Motor neuron (in vitro differentiated cells): ENCODE results near the gene HOXC13. TPM values are rescaled to one million over a fixed set of nuclear protein-coding genes. Genes with fewer than 3 reads are reported as not detected.
A peak's percentile ranks its signal among the peaks of the same experiment; 100 is the strongest.

Experiments used
- ATAC-seq, 8 experiments: fragments of 200-7000 bp; cut with Tn5 transposase; replicated peaks in 6 of 8; 2 replicates each; pipeline ENCODE4 v1.8.0; 2021; ENCODE audit warnings: mild to moderate bottlenecking in 8 of 8, moderate library complexity in 8 of 8
- H3K27ac ChIP-seq, 2 donors: fragments of 250-450 bp; sonication (Bioruptor Pico); 2 replicates each; pipeline ENCODE4 v1.9.0; 2021; ENCODE audit warnings: antibody characterized with exemption in 2 of 2, mild to moderate bottlenecking in 2 of 2, moderate library complexity in 1 of 2
- H3K4me1 ChIP-seq, 2 donors: fragments of 250-450 bp; sonication (Bioruptor Pico); replicated peaks in 1 of 2; 2 replicates each; pipeline ENCODE4 v1.6.1; 2021; ENCODE audit warnings: antibody characterized with exemption in 2 of 2, mild to moderate bottlenecking in 2 of 2, moderate library complexity in 1 of 2
- H3K4me3 ChIP-seq, 5 donors: fragments of 250-450 bp; sonication (Bioruptor Pico); 2 replicates each; pipeline ENCODE4 v1.9.0; 2021; ENCODE audit warnings: antibody characterized with exemption in 5 of 5, mild to moderate bottlenecking in 5 of 5, moderate library complexity in 4 of 5
- WGBS, 10 experiments: fragments of 450-650 bp; shearing (Covaris generic); methylation state at CpG; one replicate each; pipeline ENCODE4 v1.0.0; 2022; 5-methylcytosine and 5-hydroxymethylcytosine counted together
- in situ Hi-C, 9 experiments: fragments of 400-800 bp; cut with MboI; loops; one replicate each; pipeline ENCODE4 v1.15.0; 2021; ENCODE audit warnings: low sequenced_read_pairs in 9 of 9, low pct_unique_long_range_greater_than_20kb in 2 of 9; ENCODE audit not compliant: unreplicated experiment in 9 of 9
- total RNA-seq, 8 experiments: library from RNA; unstranded; fragments of 300-600 nt; gene quantifications; 2 replicates each; pipeline versions ENCODE4 v1.2.3 to v1.2.4, GENCODE V29; 2022

Gene HOXC13
- total RNA-seq, 8 experiments from 2014 or later: 0.05 to 4.7 (median 0.38) TPM; not detected in 2

GRCh38 chr12:53942467-53942997, 3.9 kb downstream of the HOXC13 start:
- no peak for ATAC-seq
- no peak overlapping the region for H3K4me3 ChIP-seq
- 0 to 60% (median 41%) methylated on average over 1 of the region's 2 CpGs; no CpG with 5 or more reads in 6 of the 10 experiments for WGBS, 10 experiments
- in situ Hi-C loops: loop anchor here in 3 of 9 experiments (25.0 kb wide), 3 partner anchors 130 to 180 kb away; partner anchors contain the start of gene CISTR (in 1 of the 3)
- no peak overlapping the region for H3K27ac ChIP-seq
- H3K4me1 ChIP-seq: no peaks in the 10 kb centered on the region

- in situ Hi-C loops: loop anchor here in 3 of 9 experiments (25.0 kb wide), 3 partner anchors 132 to 182 kb away; partner anchors contain the start of gene CISTR (in 1 of the 3)
Observed at GRCh38 chr12:53944209-53944608, 5.6 kb downstream of the HOXC13 start.

GRCh38 chr12:53944907-53945847, 6.5 kb downstream of the HOXC13 start:
- Histone ChIP-seq H3K4me3 (no peak overlapping the region), H3K4me1 (no peaks in the 10 kb centered on the region), H3K27ac (no peak overlapping the region)
- ATAC-seq: peak in 2 of 8 experiments; percentile 20 to 60
- in situ Hi-C loops: loop anchor here in 3 of 9 experiments (25.0 kb wide), 3 partner anchors 133 to 183 kb away; partner anchors contain the start of gene CISTR (in 1 of the 3)
- 7 to 66% (median 13%) methylated on average over 1 to 38 of the region's 51 CpGs; no CpG with 5 or more reads in 2 of the 10 experiments for WGBS, 10 experiments

More at GRCh38 chr12:53944209-53944608, 5.6 kb downstream of the HOXC13 start:
- Histone ChIP-seq H3K4me3 (no peak overlapping the region), H3K27ac (no peak overlapping the region), H3K4me1 (no peaks in the 10 kb centered on the region)
- ATAC-seq: no peak
- 0 to 80% (median 14%) methylated on average over 1 to 2 of the region's 4 CpGs; no CpG with 5 or more reads in 1 of the 10 experiments for WGBS, 10 experiments

- no peaks in the 10 kb centered on the region for H3K4me1 ChIP-seq
- H3K27ac ChIP-seq: no peak overlapping the region
- no peak overlapping the region for H3K4me3 ChIP-seq
- in situ Hi-C loops: loop anchor here in 3 of 9 experiments (25.0 kb wide), 3 partner anchors 135 to 185 kb away; partner anchors contain the start of gene CISTR (in 1 of the 3)
- ATAC-seq: peak in 3 of 8 experiments; percentile 48 to 63 (median 59)
Observed at GRCh38 chr12:53947743-53948142, 9.1 kb downstream of the HOXC13 start.

- no peaks in the 10 kb centered on the region for H3K4me1 ChIP-seq
- peak in 1 of 8 experiments; percentile 32 for ATAC-seq
- WGBS, 10 experiments: 33 to 100% (median 48%) methylated on average over 1 to 4 of the region's 9 CpGs; no CpG with 5 or more reads in 2 of the 10 experiments
- no peak overlapping the region for H3K27ac ChIP-seq
- in situ Hi-C loops: loop anchor here in 3 of 9 experiments (25.0 kb wide), 3 partner anchors 137 to 187 kb away; partner anchors contain the start of gene CISTR (in 1 of the 3)
- no peak overlapping the region for H3K4me3 ChIP-seq
Observed at GRCh38 chr12:53948650-53949593, 10.3 kb downstream of the HOXC13 start.

GRCh38 chr12:53949631-53950436, 11.2 kb downstream of the HOXC13 start:
- ATAC-seq: no peak
- 20% methylated on average over 1 of the region's 34 CpGs; no CpG with 5 or more reads in 9 of the 10 experiments for WGBS, 10 experiments
- no peaks in the 10 kb centered on the region for H3K4me1 ChIP-seq
- in situ Hi-C loops: loop anchor here in 3 of 9 experiments (25.0 kb wide), 3 partner anchors 138 to 188 kb away; partner anchors contain the start of gene CISTR (in 1 of the 3)
- H3K27ac ChIP-seq: no peak overlapping the region
- H3K4me3 ChIP-seq: no peak overlapping the region

- in situ Hi-C loops: no loop called here
- H3K27ac ChIP-seq: no peak overlapping the region
- H3K4me1 ChIP-seq: no peaks in the 10 kb centered on the region
- H3K4me3 ChIP-seq: no peak overlapping the region
- 0 to 23% (median 12%) methylated on average over 2 to 6 of the region's 10 CpGs; no CpG with 5 or more reads in 4 of the 10 experiments for WGBS, 10 experiments
- ATAC-seq: peak in 2 of 8 experiments; percentile 6 to 13
Observed at GRCh38 chr12:53950437-53950773, 11.8 kb downstream of the HOXC13 start.

- 0 to 27% (median 10%) methylated on average over 3 to 20 of the region's 34 CpGs; no CpG with 5 or more reads in 5 of the 10 experiments for WGBS, 10 experiments
- Histone ChIP-seq H3K27ac (no peak overlapping the region), H3K4me3 (no peak overlapping the region), H3K4me1 (no peaks in the 10 kb centered on the region)
- in situ Hi-C loops: no loop called here
- ATAC-seq: no peak
Observed at GRCh38 chr12:53950789-53951576, 12.4 kb downstream of the HOXC13 start.

- ATAC-seq: no peak
- WGBS, 10 experiments: 4 to 95% (median 5%) methylated on average over 2 to 35 of the region's 47 CpGs; no CpG with 5 or more reads in 2 of the 10 experiments
- Histone ChIP-seq H3K4me1 (no peaks in the 10 kb centered on the region), H3K4me3 (no peak overlapping the region), H3K27ac (no peak overlapping the region)
- in situ Hi-C loops: no loop called here
Observed at GRCh38 chr12:53951577-53952334, 13.1 kb downstream of the HOXC13 start.

- 0 to 37% (median 21%) methylated on average over 1 to 8 of the region's 13 CpGs; no CpG with 5 or more reads in 4 of the 10 experiments for WGBS, 10 experiments
- Histone ChIP-seq H3K4me1 (no peaks in the 10 kb centered on the region), H3K27ac (no peak overlapping the region), H3K4me3 (no peak overlapping the region)
- in situ Hi-C loops: no loop called here
- peak in 1 of 8 experiments; percentile 37 for ATAC-seq
Observed at GRCh38 chr12:53952335-53952694, 13.7 kb downstream of the HOXC13 start.
